Renal pelvis (tissue), 12 donors: ENCODE data around the gene ZNF699. TPM values are rescaled to one million over a fixed set of nuclear protein-coding genes. Genes with fewer than 3 reads are reported as not detected.
"Not testable (repeated sequence)": the region's sequence is repeated elsewhere in the genome, so short reads cannot be mapped to it uniquely, and the experiment has no call there.

Experiments
- DNase-seq: peaks from one replicate; pipeline ENCODE4 v3.0.0-alpha.2; 2013
- long read RNA-seq, 16 experiments: transcript quantifications; one replicate each; lab custom pipeline, GENCODE V29; 2026
- polyA plus RNA-seq, 3 donors: library from polyadenylated mRNA; unstranded; fragments of 120-200 nt; gene quantifications; one replicate each; pipeline ENCODE4 v1.2.1, GENCODE V29; 2013; ENCODE audit not compliant: insufficient read length in 3 of 3

The ZNF699 gene
- polyA plus RNA-seq: 1 to 10 TPM; 5.8 to 8.5 (median 7.3) TPM
- long read RNA-seq, donor 1, partial matches to known transcripts: 59 of 61 reads
- long read RNA-seq, donor 1, other reads (novel, unspliced or antisense): 0 of 61 reads
- long read RNA-seq, donor 2, partial matches to known transcripts: 0 of 1 reads
- long read RNA-seq, donor 2, other reads (novel, unspliced or antisense): 0 of 1 reads
- long read RNA-seq, donor 3, partial matches to known transcripts: 50 of 50 reads
- long read RNA-seq, donor 3, other reads (novel, unspliced or antisense): 0 of 50 reads
- long read RNA-seq, donor 4: 0 reads
- long read RNA-seq, donor 5: 0 reads
- long read RNA-seq, donor 6, partial matches to known transcripts: 5 of 5 reads
- long read RNA-seq, donor 6, other reads (novel, unspliced or antisense): 0 of 5 reads
- long read RNA-seq, donor 7, partial matches to known transcripts: 0 of 1 reads
- long read RNA-seq, donor 7, other reads (novel, unspliced or antisense): 0 of 1 reads
- long read RNA-seq, donor 8: 0 reads
- long read RNA-seq, donor 9, partial matches to known transcripts: 49 of 50 reads
- long read RNA-seq, donor 9, other reads (novel, unspliced or antisense): 0 of 50 reads
- long read RNA-seq, donor 10, partial matches to known transcripts: 58 of 61 reads
- long read RNA-seq, donor 10, other reads (novel, unspliced or antisense): 0 of 61 reads
- long read RNA-seq, donor 11, partial matches to known transcripts: 0 of 1 reads
- long read RNA-seq, donor 11, other reads (novel, unspliced or antisense): 0 of 1 reads
- long read RNA-seq, donor 12: 0 reads
- long read RNA-seq, donor 13: 0 reads
- long read RNA-seq, donor 14: 0 reads
- long read RNA-seq, donor 15: 0 reads
- long read RNA-seq, donor 16: 0 reads

DNA sequence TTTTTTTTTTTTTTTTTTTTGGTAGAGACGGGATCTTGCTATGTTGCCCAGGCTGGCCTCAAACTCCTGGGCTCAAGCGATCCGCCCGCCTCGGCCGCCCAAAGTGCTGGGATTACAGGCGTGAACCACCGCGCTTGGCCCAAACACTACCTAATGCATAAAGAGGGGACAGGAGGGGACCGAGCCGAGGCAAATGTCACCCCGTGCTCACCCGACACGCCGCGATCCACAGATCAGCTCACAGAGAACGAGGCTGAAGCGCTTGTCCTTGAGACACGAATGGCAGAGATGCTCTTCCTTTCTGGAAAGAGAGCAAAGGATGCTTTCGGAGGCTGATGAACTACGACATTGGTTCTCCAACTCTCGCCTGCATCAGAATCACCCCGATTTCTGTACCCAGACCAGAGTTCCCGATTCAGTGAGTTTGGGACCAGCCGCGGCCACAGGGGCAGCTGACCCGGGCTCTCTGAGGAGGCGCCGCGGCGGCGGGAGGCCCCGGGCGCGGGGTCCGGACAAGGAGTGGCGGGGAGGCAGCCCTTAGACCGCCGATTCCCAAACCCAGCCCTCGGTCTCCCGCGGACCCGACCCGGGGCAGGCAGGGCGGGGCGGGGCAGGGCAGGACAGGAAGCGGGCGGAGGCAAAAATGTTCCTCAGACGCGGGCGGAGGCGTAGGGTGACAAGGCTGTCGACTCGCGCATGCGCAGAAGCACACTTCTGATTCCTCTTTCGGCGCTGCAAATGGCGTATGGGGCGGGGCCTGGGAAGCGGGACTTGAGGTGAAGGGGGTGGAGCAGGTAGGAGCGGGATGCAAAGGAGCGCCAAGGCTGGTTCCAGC, at the start of gene ZNF699:
Gene ZNF699 (minus strand): TSS at position 700 of the 835 bp plus-strand sequence. CDS start 4,719 bp downstream, outside the sequence.
- peak; percentile 98 for DNase-seq

- DNase-seq: no peak
Observed at GRCh38 chr19:9354651-9355050, 45.0 kb upstream of the ZNF699 start.

- no peak for DNase-seq
Observed at GRCh38 chr19:9353011-9353410, 43.4 kb upstream of the ZNF699 start.

DNA sequence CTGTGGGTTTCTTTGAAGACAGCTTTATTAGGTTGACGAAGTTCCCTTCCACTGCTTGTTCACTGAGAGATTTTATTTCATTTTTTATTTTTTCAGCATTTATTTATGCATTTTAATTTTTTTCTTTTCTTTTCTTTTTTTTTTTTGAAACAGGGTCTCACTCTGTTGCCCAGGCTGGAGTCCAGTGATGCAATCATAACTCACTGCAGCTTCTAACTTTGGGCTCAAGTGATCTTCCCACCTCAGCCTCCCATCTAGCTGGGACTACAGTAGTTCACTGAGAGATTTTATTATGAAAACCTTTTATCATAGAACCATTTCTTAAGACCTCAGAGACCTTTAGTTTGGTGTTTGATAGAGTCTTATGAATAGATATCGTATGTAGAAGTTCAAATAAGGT, 42.9 kb upstream of the ZNF699 start:
- no peak for DNase-seq

DNA sequence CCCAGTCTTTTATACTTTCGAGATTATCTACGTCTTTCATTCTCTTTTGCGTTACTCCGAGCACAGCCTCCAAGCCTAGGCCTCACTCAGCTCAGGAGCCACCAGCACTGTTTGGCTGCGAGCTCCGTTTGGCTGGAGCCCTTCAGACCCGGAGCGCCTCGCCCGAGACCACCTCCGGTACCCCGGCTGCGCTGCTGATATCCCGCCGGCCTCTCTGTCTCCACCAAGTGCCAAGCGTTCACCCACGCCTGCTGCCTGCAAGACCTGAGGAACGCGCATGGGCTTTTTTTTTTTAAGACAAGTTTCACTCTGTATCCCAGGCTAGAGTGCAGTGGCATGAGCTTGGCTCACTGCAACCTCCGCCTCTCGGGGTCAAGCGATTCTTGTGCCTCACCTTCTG, 39.0 kb upstream of the ZNF699 start:
- no peak for DNase-seq

- no peak for DNase-seq
Observed at GRCh38 chr19:9348253-9348652, 38.6 kb upstream of the ZNF699 start.

DNA sequence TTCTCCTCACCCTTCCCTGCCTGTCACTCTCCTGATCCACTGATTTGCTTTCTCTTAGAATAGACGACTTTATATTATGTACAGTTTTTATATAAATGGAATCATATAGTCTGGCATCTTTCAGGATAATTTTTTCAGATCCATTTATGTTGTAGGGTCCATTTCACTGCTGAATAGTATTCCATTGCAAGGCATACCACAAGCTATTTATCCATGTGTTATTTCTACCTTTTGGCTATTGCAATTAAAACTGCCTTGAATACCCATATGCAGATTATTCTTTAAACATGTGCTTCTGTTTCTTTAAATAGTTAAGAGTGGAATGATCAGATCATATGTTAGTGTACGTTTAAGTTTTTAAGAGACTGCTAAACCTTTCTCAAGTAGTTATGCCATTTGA, 35.4 kb upstream of the ZNF699 start:
- DNase-seq: no peak

DNA sequence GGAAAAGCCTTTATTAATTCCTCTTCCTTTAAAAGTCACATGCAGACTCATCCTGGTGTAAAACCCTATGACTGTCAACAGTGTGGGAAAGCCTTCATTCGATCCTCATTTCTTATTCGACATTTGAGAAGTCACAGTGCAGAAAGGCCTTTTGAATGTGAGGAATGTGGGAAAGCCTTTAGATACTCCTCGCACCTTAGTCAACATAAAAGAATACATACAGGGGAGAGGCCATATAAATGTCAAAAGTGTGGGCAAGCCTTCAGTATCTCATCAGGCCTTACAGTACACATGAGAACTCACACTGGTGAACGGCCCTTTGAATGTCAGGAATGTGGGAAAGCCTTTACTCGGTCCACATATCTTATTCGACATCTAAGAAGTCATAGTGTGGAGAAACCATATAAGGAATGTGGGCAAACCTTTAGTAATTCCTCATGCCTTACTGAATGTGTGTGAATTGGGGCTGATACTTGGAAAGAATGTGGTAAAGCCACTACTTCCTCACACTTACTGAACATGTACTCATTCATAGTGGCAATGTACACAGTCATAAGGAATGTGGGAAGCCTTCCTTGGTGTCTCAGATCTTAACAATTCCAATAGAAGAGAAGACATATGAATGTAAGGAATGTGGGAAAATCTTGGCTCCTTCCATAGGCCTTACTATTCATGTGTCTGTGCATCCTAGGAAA, 33.1 kb upstream of the ZNF699 start:
- no peak for DNase-seq

- no peak for DNase-seq
Observed at GRCh38 chr19:9329999-9330398, 20.4 kb upstream of the ZNF699 start.

DNA sequence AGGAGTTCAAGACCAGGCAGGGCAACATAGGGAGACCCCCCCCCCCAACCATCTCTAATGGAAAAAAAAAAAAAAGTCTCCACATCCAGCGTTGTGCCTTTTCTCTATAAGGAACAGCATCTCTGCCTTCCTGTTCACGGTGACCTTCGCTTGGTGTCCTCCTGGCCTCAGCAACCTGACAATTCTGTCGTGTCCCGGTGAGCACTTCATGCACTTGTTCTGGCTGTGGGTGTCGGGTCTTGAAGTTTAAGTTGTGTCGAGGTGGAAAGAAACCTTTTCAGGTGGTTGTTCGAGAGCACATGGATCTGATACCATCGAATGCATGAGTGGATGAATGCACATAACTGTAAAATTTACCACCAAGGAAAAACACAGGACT, 14.9 kb upstream of the ZNF699 start:
- DNase-seq: no peak

GRCh38 chr19:9323919-9324583, 14.4 kb upstream of the ZNF699 start, which contains the start of gene ZNF559:
ZNF559 (plus strand) TSS chr19:9324179; CDS start chr19:9338550, 14,371 bp downstream.
- DNase-seq: peak; percentile 95

GRCh38 chr19:9323557-9323918, 13.9 kb upstream of the ZNF699 start:
- DNase-seq: peak; percentile 69

DNA sequence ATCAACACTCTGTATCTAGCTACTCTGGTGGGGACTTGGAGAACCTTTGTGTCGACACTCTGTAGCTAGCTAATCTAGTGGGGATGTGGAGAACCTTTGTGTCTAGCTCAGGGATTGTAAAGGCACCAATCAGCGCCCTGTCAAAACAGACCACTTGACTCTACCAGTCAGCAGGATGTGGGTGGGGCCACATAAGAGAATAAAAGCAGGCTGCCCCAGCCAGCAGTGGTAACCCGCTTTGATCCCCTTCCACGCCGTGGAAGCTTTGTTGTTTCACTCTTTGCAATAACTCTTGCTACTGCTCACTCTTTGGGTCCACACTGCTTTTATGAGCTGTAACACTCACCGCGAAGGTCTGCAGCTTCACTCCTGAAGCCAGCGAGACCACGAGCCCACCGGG, 12.6 kb upstream of the ZNF699 start:
- DNase-seq: not testable (repeated sequence)

- DNase-seq: not testable (repeated sequence)
Observed at GRCh38 chr19:9321756-9322155, 12.1 kb upstream of the ZNF699 start.

GRCh38 chr19:9321338-9321737, 11.7 kb upstream of the ZNF699 start:
- no peak for DNase-seq

GRCh38 chr19:9313756-9314155, 4.1 kb upstream of the ZNF699 start:
- no peak for DNase-seq

DNA sequence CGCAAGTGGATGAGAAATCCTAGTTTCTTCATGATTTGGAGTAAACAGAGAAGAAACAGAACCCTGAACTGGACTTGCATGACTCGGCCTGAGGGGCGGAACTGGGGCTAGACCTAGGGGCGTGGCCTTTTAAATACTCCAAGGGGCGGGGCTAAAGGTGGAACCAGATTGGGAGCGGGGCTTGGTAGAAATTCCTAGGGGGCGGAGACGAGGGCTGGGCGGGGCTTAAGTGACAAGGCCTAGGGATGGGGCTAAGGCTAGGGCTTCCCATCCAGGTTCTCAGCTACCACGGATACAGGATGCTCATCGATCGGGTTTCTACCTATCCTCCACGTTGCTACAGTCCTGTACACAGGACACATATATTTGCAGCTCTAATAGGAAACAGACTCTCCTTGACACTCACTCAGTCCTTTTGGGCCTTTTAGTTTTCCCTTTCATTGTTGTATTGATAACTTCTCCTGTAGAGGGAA, 372 bp upstream of the ZNF699 start:
- peak; percentile 93 for DNase-seq

DNA sequence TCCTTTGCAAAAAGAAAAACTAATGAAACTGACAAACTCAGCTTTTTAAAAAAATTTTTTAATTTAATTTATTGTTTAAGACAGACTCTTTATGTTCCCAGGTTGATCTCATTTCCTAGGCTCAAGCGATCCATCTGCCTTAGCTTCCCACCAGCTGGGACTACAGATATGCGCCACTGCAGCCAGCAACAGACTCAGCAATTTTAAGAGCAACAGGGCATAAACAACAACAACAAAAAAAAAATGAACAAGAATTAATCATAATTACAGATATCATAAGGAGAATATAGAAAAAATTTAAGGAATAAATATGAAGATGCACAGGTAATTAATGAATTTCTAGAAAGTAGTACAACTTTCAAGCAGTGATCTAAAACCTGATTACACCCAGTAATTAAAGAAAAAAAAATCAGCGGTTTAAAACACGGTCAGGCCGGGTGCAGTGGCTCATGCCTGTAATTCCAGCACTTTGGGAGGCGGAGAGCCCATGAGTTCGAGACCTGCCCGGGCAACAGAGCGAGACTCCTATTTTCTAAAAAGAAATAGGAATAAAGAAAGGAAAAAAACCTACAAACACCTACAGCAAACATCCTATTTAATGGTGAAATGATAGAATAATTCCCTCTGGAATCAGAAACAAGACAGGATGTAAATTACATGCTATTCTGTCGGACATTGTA, 1.4 kb downstream of the ZNF699 start:
- DNase-seq: no peak

DNA sequence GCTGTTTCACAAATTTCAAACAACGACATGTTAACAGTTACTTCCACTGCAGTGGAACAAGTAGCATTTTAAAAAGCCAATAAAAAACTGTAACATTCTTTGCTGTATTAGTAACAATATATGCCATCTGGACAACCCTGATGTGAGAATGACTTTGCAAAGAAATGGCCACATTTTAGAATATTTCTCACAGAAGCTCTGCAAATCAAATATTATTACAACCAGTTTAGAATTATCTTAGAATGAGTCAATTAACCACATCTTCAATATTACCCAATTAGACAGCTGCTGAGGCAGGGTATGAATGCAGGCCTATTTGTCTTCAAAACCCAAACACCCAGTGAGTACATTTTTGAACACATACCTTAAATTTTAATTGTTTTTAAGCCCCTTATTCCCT, 3.2 kb downstream of the ZNF699 start:
- DNase-seq: no peak

GRCh38 chr19:9296336-9296735, 13.3 kb downstream of the ZNF699 start:
- DNase-seq: no peak
